Kidney epithelial cell (primary cell): ENCODE results near the gene EIF3A. TPM values are rescaled to one million over a fixed set of nuclear protein-coding genes. Genes with fewer than 3 reads are reported as not detected.
"Not testable (repeated sequence)": the region's sequence is repeated elsewhere in the genome, so short reads cannot be mapped to it uniquely, and the experiment has no call there.

Source experiments
- DNase-seq: peaks from one replicate; pipeline ENCODE4 v3.0.0-alpha.2; 2010; ENCODE audit warnings: low read depth
- H3K27me3 ChIP-seq: 2 replicates; pipeline ENCODE4 v1.6.0; 2011; ENCODE audit warnings: low read length; ENCODE audit not compliant: control insufficient read depth, insufficient read depth
- H3K36me3 ChIP-seq: 2 replicates; pipeline ENCODE4 v1.5.1; 2011; ENCODE audit warnings: low read length; ENCODE audit not compliant: control insufficient read depth, insufficient read depth
- H3K4me3 ChIP-seq: 2 replicates; pipeline ENCODE4 v1.5.1; 2011; ENCODE audit warnings: low read depth, mild to moderate bottlenecking, control low read depth, low read length
- CTCF ChIP-seq: IDR thresholded peaks from 2 replicates; pipeline ENCODE4 v1.5.1; 2011; ENCODE audit warnings: mild to moderate bottlenecking, moderate library complexity, low read length, control low read depth, inconsistent platforms; ENCODE audit not compliant: insufficient read depth, poor library complexity, severe bottlenecking
- total RNA-seq: library from RNA; depleted of rRNA; stranded (reverse); fragments of >200 nt; gene quantifications from 2 replicates; pipeline ENCODE4 v1.2.3, GENCODE V29; 2015

EIF3A gene
- total RNA-seq, 1 donor from 2014 or later, result 140 TPM

DNA sequence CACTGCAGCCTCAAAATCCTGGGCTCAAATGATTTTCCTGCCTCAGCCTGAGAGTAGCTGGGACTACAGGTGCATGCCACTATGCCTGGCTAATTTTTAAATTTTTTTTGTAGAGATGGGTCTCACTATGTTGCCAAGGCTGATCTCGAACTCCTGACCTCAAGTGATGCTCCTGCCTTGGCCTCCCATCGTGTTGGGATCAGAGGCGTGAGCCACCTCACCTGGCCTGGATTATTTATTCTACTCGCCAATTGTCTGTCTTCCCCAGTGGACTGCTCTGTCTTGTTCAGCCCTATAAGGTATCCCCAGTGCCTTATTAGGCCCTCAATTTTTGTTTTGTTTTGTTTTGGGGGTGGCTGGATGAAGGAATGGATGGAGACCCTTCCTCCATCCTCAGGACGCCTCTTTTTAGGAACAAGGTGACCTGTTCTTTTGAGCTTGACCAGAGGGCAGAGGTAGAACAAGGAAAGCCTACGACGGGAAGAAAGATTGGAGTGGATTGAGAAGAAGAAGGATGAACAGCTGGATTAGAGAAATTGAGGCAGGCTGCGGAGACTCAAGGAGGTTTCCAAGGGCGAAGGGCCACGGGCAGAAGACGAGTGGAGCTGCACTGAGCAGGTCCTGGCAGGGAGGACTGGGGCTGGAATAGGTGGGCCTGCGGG is 22.8 kb upstream of the EIF3A start:
- no peak for DNase-seq
- TF ChIP-seq CTCF, result no peak
- H3K36me3 ChIP-seq, result no peaks in the 10 kb centered on the region
- no peaks in the 10 kb centered on the region for H3K27me3 ChIP-seq
- no peak overlapping the region for H3K4me3 ChIP-seq

DNA sequence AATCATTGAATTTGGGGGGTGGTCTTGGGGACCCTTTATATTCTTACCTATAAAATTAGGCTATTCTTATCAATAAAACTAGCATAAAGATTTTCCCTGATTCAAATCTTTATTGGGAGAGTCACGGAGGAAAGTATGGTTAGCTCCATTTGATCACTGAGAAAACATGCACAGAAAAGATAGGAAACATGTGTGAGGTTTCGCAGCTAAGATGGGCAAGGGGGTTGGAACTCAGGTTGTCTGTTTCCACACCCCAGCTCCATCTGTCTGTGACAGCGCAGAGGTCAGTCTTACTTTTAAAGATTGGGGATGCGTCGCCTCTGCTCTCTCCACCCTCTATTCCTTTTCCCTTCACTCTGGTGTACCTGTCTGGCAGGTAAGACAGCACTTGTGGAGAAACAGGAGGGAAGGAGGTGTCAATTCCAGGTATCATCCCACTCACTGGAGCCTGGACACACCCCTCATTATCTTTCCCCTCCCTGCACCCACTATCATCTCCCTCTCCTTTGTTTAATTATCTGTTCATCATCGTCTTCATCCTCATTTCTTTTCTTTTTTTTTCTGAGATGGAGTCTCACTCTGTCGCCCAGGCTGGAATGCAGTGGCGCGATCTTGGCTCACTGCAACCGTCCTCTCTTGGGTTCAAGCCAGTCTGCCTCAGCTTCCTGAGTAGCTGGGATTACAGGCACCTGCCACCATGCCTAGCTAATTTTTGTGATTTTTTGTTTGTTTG is 20.9 kb upstream of the EIF3A start:
- H3K4me3 ChIP-seq, result no peak overlapping the region
- DNase-seq, result no peak
- no peaks in the 10 kb centered on the region for H3K27me3 ChIP-seq
- TF ChIP-seq CTCF, result no peak
- H3K36me3 ChIP-seq, result no peaks in the 10 kb centered on the region

GRCh38 chr10:119100434-119101238 is 20.0 kb upstream of the EIF3A start:
- no peaks in the 10 kb centered on the region for H3K27me3 ChIP-seq
- H3K36me3 ChIP-seq, result no peaks in the 10 kb centered on the region
- no peak for TF ChIP-seq CTCF
- no peak for DNase-seq
- no peak overlapping the region for H3K4me3 ChIP-seq

DNA sequence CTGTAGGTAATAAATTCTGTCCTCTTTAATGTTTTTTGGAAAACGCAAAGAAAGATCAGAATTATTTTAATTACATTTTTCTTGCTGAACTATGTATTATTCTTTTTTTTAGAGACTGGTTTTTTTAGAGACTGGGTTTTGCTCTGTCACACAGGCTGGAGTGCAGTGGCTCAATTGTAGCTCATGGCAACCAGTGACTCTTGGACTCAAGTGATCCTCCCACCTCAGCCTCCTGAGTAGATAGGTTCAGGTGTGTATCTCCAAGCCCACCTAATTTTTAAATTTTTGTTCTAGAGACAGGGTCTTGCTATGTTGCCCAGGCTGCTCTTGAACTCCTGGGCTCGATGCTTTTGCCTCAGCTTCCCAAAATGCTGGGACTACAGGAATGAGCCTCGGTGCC is 18.0 kb upstream of the EIF3A start:
- no peak for TF ChIP-seq CTCF
- H3K36me3 ChIP-seq, result no peaks in the 10 kb centered on the region
- no peak overlapping the region for H3K4me3 ChIP-seq
- H3K27me3 ChIP-seq, result no peaks in the 10 kb centered on the region
- DNase-seq, result no peak

DNA sequence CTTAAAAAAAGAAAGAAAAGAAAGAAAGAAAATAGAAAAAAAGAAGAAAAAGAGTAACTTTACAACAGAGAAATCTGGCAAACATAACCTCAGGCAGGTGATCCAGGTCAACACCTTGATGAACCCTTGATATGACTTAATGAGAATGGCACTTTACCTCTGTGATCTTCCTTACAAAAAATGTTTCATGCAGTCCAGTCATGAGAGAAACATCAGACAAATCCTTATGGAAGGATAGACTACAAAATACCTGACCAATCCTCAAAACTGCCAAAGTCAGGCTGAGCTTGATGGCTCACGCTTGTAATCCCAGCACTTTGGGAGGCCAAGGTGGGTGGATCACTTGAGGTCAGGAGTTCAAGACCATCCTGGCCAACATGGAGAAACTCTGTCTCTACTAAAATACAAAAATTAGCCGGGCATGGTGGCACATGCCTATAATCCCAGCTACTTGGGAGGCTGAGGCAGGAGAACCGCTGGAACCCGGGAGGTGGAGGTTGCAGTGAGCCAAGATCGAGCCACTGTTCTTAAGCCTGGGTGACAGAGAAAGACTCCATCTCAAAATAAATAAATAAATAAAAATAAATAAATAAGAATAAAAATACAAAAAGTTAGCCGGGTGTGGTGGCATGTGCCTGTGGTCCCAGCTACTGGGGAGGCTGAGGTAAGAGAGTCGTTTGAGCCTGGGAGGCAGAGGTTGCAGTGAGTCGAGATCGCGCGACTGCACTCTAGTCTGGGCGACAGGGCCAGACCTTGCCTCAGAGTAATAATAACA is 16.2 kb upstream of the EIF3A start:
- H3K4me3 ChIP-seq, H3K36me3 ChIP-seq, H3K27me3 ChIP-seq, DNase-seq: not testable (repeated sequence)
